ENCODE measurements around the gene CD69.

The CD69 gene

DNA sequence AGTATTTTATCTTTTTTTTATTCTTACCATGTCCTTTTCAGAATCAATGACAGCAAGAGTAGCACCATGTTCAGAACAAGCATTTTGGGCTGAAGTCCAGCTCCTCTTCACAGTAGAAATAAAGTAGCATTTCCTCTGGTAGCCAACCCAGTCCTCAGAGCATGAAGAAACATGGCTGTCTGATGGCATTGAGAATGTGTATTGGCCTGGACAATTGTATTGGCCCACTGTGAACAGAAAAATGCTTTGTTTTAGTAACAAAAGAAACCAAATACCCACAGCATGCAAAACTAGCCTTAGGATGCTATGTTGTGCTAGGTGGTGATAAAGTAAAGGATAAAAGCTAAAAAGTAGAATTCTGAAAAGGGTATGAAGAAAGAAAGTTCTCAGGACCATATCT, 5.7 kb downstream of the CD69 start:
- Histone ChIP-seq H3K9me3 (ENCODE audit: low read length) (no peaks in the 10 kb centered on the region), H3K27me3 (ENCODE audit: control insufficient read depth in 1 of 2, insufficient read depth in 2 of 2, low read length in 2 of 2) (no peaks in the 10 kb centered on the region), H3K4me1 (ENCODE audit: insufficient read depth, low read length) (no peaks in the 10 kb centered on the region), H3K9ac (ENCODE audit: low read length) (no peak overlapping the region), H3K4me3 (ENCODE audit: low read depth in 1 of 2, low read length in 2 of 2) (no peak overlapping the region), H3K36me3 (ENCODE audit: insufficient read depth, low read length) (no peaks in the 10 kb centered on the region), H3K27ac (ENCODE audit: low read depth, low read length) (no peak overlapping the region)

DNA sequence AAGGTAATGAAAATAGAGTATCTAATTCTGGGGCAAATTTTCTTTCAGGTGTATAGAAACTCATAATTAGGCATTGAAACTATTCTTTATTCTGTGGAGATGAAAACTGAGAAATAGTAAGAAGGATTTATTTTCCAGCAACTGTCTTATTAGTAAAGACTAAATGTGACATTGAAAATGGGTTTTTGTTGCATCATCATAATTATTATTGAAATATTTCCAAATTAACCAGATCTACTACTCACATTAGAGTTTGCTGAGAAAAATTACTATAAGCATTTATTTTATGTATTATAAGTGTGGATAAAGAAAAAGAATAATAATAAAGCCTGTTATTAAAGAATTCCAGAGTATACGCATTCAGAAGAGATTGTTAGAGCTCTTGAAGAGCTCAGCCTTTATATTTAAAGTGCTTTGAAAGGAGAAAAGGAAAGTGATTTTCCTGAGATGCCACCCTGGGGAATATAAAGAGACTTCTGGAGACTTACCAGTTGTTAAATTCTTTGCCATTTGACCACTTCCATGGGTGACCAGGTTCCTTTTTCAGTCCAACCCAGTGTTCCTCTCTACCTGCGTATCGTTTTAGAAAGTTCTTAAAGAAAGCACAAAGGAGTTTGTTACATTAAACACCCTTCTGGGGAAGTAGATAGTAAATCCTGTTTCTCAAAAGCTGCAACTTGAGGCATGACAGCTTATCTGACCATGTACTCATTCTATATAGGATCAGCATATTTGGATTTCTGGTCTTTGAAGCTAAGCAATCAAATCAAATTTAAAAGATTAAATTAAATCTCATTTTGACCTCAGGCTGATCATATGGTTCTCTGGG, 6.4 kb downstream of the CD69 start:
- Histone ChIP-seq H3K9ac (ENCODE audit: low read length) (no peak overlapping the region), H3K27ac (ENCODE audit: low read depth, low read length) (no peak overlapping the region), H3K36me3 (ENCODE audit: insufficient read depth, low read length) (no peaks in the 10 kb centered on the region), H3K4me1 (ENCODE audit: insufficient read depth, low read length) (no peaks in the 10 kb centered on the region), H3K9me3 (ENCODE audit: low read length) (no peaks in the 10 kb centered on the region), H3K4me3 (ENCODE audit: low read depth in 1 of 2, low read length in 2 of 2) (no peak overlapping the region), H3K27me3 (ENCODE audit: control insufficient read depth in 1 of 2, insufficient read depth in 2 of 2, low read length in 2 of 2) (no peaks in the 10 kb centered on the region)

DNA sequence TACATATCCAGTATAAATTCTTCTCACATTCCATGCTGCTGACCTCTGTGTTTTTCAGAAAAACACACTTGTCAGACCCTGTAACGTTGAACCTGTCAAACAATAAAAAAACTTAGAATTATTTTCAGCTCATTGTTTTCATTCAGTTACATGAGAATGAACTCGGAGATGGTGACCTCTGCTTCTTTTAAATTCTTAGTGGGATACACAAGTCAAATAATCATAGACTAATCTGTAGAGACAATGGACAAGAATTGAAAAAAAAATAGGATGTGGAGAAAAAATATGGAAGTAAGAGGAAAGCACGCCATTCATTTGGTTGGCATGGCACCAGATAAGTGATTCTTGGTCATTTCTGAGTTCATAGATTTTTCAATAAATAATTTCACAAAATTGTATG, 7.2 kb downstream of the CD69 start:
- no peaks in the 10 kb centered on the region for H3K9me3 ChIP-seq (ENCODE audit: low read length)
- no peak overlapping the region for H3K9ac ChIP-seq (ENCODE audit: low read length)
- H3K4me3 ChIP-seq (ENCODE audit: low read depth in 1 of 2, low read length in 2 of 2) = no peak overlapping the region
- H3K4me1 ChIP-seq (ENCODE audit: insufficient read depth, low read length) = no peaks in the 10 kb centered on the region
- no peaks in the 10 kb centered on the region for H3K27me3 ChIP-seq (ENCODE audit: control insufficient read depth in 1 of 2, insufficient read depth in 2 of 2, low read length in 2 of 2)
- H3K36me3 ChIP-seq (ENCODE audit: insufficient read depth, low read length) = no peaks in the 10 kb centered on the region
- H3K27ac ChIP-seq (ENCODE audit: low read depth, low read length) = no peak overlapping the region

DNA sequence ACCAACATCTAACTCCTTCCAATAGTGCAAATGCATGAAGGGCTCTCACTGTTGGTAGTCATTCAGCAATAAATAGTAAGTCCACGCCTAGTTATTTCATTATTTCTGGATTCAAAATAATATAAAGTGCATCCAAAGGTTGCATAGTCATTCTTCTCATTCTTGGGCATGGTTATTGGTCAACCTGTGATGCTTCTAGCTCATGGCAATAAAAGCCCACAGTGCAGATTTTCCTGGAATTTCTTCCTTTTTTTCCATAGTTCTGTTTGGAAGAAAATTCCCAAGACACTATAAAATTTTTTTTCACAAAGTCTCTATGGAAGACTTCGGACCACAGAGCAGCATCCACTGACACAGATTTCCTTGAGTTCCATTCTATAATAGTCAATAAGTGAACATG, 7.6 kb downstream of the CD69 start:
- H3K36me3 ChIP-seq (ENCODE audit: insufficient read depth, low read length) = no peaks in the 10 kb centered on the region

DNA sequence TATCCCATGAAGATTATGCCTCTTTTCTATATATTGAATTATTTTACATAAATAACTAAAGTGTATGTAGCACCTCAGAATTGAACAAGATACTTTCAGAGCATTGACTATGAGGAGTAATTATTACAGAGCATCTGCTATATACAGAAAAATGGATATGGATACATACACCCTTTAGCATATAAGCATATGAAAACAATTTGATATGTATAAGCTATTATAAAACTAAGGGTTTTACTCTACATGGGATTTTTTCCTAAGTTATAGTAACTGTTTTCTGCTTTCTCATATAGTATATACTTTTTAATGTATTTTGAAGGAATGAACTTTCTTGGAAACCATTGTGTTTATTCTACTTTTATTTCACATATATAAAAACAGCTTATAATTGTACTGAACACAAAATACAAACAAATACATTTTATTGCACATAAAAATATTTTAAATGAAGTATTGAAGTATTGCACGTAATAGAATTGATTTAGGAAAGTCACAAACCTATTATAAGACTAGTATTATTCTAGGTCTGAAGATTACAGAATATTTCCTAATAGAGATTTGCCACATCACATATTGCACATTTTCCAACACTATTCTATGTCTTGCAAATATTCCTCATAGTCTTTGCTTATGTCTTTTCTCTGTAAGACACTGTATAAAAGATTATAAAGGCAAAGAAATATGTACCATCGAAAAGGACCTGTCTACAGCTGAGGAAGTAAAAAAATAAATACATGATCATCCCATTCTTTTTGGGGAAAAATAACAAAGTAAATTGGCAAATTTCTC, 8.4 kb downstream of the CD69 start:
- no peak overlapping the region for H3K9ac ChIP-seq (ENCODE audit: low read length)
- no peak overlapping the region for H3K4me3 ChIP-seq (ENCODE audit: low read depth in 1 of 2, low read length in 2 of 2)
- H3K9me3 ChIP-seq (ENCODE audit: low read length) = no peaks in the 10 kb centered on the region
- no peaks in the 10 kb centered on the region for H3K27me3 ChIP-seq (ENCODE audit: control insufficient read depth in 1 of 2, insufficient read depth in 2 of 2, low read length in 2 of 2)
- H3K27ac ChIP-seq (ENCODE audit: low read depth, low read length) = no peak overlapping the region
- H3K36me3 ChIP-seq (ENCODE audit: insufficient read depth, low read length) = no peaks in the 10 kb centered on the region
- no peaks in the 10 kb centered on the region for H3K4me1 ChIP-seq (ENCODE audit: insufficient read depth, low read length)

More for the DNA sequence above, 7.6 kb downstream of the CD69 start:
- Histone ChIP-seq H3K4me3 (ENCODE audit: low read depth in 1 of 2, low read length in 2 of 2) (no peak overlapping the region), H3K27me3 (ENCODE audit: control insufficient read depth in 1 of 2, insufficient read depth in 2 of 2, low read length in 2 of 2) (no peaks in the 10 kb centered on the region), H3K9me3 (ENCODE audit: low read length) (no peaks in the 10 kb centered on the region), H3K4me1 (ENCODE audit: insufficient read depth, low read length) (no peaks in the 10 kb centered on the region), H3K27ac (ENCODE audit: low read depth, low read length) (no peak overlapping the region), H3K9ac (ENCODE audit: low read length) (no peak overlapping the region)

DNA sequence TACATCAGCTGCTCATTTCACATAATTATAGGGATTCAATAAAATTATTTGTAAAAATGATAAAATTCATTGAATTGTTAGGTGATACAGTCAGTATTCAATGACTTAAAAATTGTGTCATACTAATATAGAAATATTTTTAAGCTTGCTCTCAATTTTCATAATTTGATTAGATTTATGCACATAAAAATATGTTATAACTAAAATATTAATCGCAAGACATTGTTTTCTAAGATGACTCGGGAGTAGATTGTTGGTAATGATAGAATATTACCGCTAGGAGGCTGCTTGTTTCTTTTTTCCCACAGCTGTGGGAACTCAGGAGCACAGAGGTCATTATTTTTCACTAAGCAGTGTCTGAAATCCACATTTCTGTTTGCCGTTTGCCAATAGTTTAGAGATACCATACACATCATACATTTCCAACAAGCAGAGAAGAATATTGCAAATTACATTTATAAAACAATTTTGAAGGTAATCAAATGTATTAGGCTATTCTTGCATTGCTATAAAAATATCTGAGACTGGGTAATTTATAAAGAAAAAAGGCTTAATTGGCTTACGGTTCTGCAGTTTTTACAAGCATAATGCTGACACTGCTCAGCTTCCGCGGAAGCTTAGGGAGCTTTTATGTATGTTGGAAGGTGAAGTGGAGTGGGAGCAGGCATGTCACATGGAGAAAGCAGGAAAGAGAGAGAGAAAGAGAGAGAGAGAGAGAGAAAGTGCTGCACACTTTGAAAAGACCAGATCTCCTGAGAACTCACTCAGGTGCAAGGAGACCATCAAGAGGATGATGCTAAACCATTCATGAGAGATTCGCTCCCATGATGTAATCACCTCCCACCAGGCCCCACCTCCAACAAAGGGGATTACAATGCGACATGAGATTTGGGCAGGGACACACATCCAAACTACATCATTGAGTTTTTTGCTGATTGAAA, 9.2 kb downstream of the CD69 start:
- Histone ChIP-seq H3K27ac (ENCODE audit: low read depth, low read length) (no peak overlapping the region), H3K36me3 (ENCODE audit: insufficient read depth, low read length) (no peaks in the 10 kb centered on the region), H3K4me1 (ENCODE audit: insufficient read depth, low read length) (no peaks in the 10 kb centered on the region), H3K27me3 (ENCODE audit: control insufficient read depth in 1 of 2, insufficient read depth in 2 of 2, low read length in 2 of 2) (no peaks in the 10 kb centered on the region), H3K9ac (ENCODE audit: low read length) (no peak overlapping the region), H3K9me3 (ENCODE audit: low read length) (no peaks in the 10 kb centered on the region), H3K4me3 (ENCODE audit: low read depth in 1 of 2, low read length in 2 of 2) (no peak overlapping the region)

DNA sequence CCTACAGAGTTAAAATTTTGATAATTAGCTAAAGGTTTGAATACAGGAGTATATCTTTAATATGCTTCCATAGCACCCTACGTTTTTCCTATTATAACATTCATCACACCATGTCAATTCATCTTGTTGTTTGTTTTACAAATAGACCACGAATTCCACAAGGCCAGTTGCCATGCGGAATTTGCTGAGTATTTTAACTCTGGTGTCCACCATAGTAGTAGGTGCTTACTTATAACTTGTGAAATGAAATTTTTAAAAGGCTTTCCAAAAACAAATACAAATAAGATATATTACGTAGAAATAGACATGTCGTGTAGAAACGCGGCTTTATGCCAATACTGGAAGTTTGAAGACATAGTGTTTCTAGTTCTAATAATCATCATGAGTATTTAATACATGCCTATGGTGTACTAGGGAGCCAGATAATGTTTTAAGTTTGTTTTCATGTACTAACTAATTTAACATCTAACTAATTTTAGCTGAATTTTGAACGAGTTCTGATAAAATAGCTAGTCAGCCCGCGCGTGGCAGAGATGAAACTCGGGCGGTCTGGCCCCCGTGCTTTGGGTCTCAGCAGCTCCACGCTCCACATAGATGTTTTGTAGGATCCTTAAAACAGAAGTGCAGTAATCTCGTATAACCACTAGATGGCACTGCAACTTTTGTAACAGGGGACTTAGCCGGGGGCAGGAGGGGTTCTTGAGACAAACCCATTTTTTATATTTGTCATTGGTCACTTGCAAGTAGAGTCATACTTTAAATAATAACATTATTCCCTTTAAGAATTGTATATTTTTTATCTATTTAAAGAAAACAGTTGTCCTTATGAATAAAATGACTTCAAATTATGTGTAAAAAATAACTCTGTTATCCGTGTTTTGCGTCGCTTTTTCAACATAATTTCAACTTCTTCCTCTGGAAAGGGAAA, 10.2 kb downstream of the CD69 start:
- Histone ChIP-seq H3K27me3 (ENCODE audit: control insufficient read depth in 1 of 2, insufficient read depth in 2 of 2, low read length in 2 of 2) (no peaks in the 10 kb centered on the region), H3K9ac (ENCODE audit: low read length) (no peak overlapping the region), H3K4me1 (ENCODE audit: insufficient read depth, low read length) (no peaks in the 10 kb centered on the region), H3K9me3 (ENCODE audit: low read length) (no peaks in the 10 kb centered on the region), H3K36me3 (ENCODE audit: insufficient read depth, low read length) (no peaks in the 10 kb centered on the region), H3K27ac (ENCODE audit: low read depth, low read length) (no peak overlapping the region), H3K4me3 (ENCODE audit: low read depth in 1 of 2, low read length in 2 of 2) (no peak overlapping the region)

DNA sequence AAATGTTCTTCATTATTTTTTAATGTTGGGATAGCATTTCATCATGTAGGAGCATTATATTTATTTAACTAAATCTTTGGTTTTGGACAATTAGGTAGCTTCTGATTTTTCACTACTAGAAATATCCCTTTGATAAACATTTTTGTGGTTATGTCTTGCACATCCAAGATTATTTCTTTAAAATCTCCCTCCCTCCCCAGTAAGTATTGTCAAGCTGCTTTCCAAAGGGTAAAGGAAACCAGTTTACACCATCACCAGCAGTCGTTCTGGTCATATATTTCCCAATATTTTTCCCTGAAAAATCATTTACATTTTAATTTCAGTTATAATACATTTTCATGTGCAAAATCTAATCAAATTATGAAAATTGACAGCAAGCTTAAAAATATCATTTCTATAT, 11.1 kb downstream of the CD69 start:
- Histone ChIP-seq H3K36me3 (ENCODE audit: insufficient read depth, low read length) (no peaks in the 10 kb centered on the region), H3K9me3 (ENCODE audit: low read length) (no peaks in the 10 kb centered on the region), H3K27me3 (ENCODE audit: control insufficient read depth in 1 of 2, insufficient read depth in 2 of 2, low read length in 2 of 2) (no peaks in the 10 kb centered on the region), H3K9ac (ENCODE audit: low read length) (no peak overlapping the region), H3K4me1 (ENCODE audit: insufficient read depth, low read length) (no peaks in the 10 kb centered on the region), H3K4me3 (ENCODE audit: low read depth in 1 of 2, low read length in 2 of 2) (no peak overlapping the region), H3K27ac (ENCODE audit: low read depth, low read length) (no peak overlapping the region)

DNA sequence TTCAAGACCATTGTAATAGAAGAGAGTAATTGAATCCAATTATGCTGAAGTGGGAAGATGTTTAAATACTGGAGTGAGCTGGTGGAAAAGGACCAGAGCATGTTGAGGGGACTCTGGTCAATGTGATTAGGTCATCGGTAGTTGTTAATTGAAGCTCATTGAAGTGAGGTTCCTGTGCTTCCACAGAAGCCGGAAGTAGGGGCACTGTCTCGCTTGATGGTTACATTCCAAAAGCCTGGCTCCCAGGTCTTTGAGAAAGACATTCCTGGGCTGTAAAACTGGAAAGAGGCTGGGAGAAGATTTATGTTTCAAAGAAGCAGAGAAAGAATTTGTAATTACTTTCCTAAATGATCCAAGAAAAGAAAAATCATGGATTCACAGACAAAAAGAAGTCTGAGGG, 15.5 kb downstream of the CD69 start:
- Histone ChIP-seq H3K36me3 (ENCODE audit: insufficient read depth, low read length) (no peaks in the 10 kb centered on the region), H3K27me3 (ENCODE audit: control insufficient read depth in 1 of 2, insufficient read depth in 2 of 2, low read length in 2 of 2) (no peaks in the 10 kb centered on the region), H3K4me1 (ENCODE audit: insufficient read depth, low read length) (no peaks in the 10 kb centered on the region), H3K4me3 (ENCODE audit: low read depth in 1 of 2, low read length in 2 of 2) (no peak overlapping the region), H3K27ac (ENCODE audit: low read depth, low read length) (no peak overlapping the region), H3K9ac (ENCODE audit: low read length) (no peak overlapping the region), H3K9me3 (ENCODE audit: low read length) (no peaks in the 10 kb centered on the region)

DNA sequence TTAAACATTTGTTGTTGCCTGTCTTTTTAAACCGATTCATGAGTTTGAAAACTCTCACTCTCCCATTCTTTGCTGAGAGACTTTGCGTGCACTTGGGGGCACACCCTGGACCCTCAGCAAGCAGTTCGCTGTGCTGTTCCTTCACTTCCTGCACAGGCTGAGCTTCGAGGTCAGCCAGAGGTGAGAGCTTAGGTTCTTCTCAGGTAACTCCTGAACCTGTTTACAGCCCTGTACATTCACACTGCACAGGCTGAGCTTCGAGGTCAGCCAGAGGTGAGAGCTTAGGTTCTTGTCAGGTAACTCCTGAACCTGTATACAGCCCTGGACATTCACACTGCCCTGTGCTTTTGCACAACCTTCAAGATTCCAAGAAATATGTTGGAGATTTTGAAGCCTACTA, 18.0 kb downstream of the CD69 start:
- Histone ChIP-seq H3K9me3 (ENCODE audit: low read length) (no peaks in the 10 kb centered on the region), H3K9ac (ENCODE audit: low read length) (no peak overlapping the region), H3K27me3 (ENCODE audit: control insufficient read depth in 1 of 2, insufficient read depth in 2 of 2, low read length in 2 of 2) (no peaks in the 10 kb centered on the region), H3K4me3 (ENCODE audit: low read depth in 1 of 2, low read length in 2 of 2) (no peak overlapping the region), H3K27ac (ENCODE audit: low read depth, low read length) (no peak overlapping the region), H3K4me1 (ENCODE audit: insufficient read depth, low read length) (no peaks in the 10 kb centered on the region), H3K36me3 (ENCODE audit: insufficient read depth, low read length) (no peaks in the 10 kb centered on the region)

Measured in muscle layer of colon (tissue), 2 donors.